Measurements from ENCODE around the gene MAML3. TPM values are rescaled to one million over a fixed set of nuclear protein-coding genes. Genes with fewer than 3 reads are reported as not detected.

The MAML3 gene
- total and polyA plus RNA-seq, 2 experiments from 2014 or later, result 1.7 to 6.5 TPM

DNA sequence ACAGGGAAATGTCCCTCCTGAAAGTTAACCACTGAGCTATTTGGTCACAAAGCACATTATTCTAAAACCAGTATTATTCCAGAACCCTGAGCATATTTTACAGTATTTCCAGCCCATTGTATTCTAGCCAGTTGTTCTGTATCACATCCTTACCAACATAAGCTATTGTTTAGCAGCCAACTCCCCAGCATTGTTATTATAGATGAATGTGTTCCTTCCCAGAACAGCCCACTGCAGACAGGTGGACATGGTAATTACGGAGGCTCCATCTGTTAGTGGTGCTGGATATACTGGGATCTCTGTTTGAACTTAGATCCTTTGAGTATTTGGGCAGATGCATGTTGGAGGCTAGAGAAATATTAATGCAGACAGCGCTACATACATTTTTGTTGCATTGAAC, 362.3 kb downstream of the MAML3 start:
- Histone ChIP-seq H3K27me3 (ENCODE audit: insufficient read depth) (no peaks in the 10 kb centered on the region), H3K79me2 (replicated peaks; ENCODE audit: insufficient read depth) (no peaks in the 10 kb centered on the region), H3K9me2 (ENCODE audit: insufficient read depth) (no peaks in the 10 kb centered on the region), H3K4me1 (ENCODE audit: insufficient read depth) (no peaks in the 10 kb centered on the region), H3F3A (replicated peaks; ENCODE audit: low read depth) (no peaks in the 10 kb centered on the region), H3K4me3 (no peak overlapping the region), H3K4me2 (no peak overlapping the region), H2AFZ (no peak overlapping the region), H3K36me3 (ENCODE audit: insufficient read depth) (no peaks in the 10 kb centered on the region), H4K20me1 (replicated peaks; ENCODE audit: insufficient read depth) (no peaks in the 10 kb centered on the region), H3K27ac (ENCODE audit: low read depth) (no peak overlapping the region)
- ATAC-seq, result no peak
- DNase-seq (ENCODE audit: low spot score), result no peak
- TF ChIP-seq JUNB (IDR thresholded peaks at IDR 0.05; ENCODE audit: unreplicated experiment) (no peak), EZH2 (IDR thresholded peaks at IDR 0.05; ENCODE audit: low read depth, unreplicated experiment) (no peak), EZH2phosphoT487 (IDR thresholded peaks at IDR 0.05; ENCODE audit: unreplicated experiment) (no peak), POLR2AphosphoS5 (IDR thresholded peaks at IDR 0.05; ENCODE audit: low read depth) (no peak), ZNF331 (CRISPR knock-in tag; IDR thresholded peaks at IDR 0.05; ENCODE audit: low read depth) (no peak), STAT1 (IDR thresholded peaks at IDR 0.05; ENCODE audit: unreplicated experiment) (no peak), ZNF114 (CRISPR knock-in tag; IDR thresholded peaks at IDR 0.05) (no peak), NANOG (IDR thresholded peaks at IDR 0.05; ENCODE audit: borderline replicate concordance) (no peak), CREB1 (CRISPR knock-in tag; IDR thresholded peaks at IDR 0.05; ENCODE audit: low read depth) (no peak)
- TF ChIP-seq, protein P1, sequence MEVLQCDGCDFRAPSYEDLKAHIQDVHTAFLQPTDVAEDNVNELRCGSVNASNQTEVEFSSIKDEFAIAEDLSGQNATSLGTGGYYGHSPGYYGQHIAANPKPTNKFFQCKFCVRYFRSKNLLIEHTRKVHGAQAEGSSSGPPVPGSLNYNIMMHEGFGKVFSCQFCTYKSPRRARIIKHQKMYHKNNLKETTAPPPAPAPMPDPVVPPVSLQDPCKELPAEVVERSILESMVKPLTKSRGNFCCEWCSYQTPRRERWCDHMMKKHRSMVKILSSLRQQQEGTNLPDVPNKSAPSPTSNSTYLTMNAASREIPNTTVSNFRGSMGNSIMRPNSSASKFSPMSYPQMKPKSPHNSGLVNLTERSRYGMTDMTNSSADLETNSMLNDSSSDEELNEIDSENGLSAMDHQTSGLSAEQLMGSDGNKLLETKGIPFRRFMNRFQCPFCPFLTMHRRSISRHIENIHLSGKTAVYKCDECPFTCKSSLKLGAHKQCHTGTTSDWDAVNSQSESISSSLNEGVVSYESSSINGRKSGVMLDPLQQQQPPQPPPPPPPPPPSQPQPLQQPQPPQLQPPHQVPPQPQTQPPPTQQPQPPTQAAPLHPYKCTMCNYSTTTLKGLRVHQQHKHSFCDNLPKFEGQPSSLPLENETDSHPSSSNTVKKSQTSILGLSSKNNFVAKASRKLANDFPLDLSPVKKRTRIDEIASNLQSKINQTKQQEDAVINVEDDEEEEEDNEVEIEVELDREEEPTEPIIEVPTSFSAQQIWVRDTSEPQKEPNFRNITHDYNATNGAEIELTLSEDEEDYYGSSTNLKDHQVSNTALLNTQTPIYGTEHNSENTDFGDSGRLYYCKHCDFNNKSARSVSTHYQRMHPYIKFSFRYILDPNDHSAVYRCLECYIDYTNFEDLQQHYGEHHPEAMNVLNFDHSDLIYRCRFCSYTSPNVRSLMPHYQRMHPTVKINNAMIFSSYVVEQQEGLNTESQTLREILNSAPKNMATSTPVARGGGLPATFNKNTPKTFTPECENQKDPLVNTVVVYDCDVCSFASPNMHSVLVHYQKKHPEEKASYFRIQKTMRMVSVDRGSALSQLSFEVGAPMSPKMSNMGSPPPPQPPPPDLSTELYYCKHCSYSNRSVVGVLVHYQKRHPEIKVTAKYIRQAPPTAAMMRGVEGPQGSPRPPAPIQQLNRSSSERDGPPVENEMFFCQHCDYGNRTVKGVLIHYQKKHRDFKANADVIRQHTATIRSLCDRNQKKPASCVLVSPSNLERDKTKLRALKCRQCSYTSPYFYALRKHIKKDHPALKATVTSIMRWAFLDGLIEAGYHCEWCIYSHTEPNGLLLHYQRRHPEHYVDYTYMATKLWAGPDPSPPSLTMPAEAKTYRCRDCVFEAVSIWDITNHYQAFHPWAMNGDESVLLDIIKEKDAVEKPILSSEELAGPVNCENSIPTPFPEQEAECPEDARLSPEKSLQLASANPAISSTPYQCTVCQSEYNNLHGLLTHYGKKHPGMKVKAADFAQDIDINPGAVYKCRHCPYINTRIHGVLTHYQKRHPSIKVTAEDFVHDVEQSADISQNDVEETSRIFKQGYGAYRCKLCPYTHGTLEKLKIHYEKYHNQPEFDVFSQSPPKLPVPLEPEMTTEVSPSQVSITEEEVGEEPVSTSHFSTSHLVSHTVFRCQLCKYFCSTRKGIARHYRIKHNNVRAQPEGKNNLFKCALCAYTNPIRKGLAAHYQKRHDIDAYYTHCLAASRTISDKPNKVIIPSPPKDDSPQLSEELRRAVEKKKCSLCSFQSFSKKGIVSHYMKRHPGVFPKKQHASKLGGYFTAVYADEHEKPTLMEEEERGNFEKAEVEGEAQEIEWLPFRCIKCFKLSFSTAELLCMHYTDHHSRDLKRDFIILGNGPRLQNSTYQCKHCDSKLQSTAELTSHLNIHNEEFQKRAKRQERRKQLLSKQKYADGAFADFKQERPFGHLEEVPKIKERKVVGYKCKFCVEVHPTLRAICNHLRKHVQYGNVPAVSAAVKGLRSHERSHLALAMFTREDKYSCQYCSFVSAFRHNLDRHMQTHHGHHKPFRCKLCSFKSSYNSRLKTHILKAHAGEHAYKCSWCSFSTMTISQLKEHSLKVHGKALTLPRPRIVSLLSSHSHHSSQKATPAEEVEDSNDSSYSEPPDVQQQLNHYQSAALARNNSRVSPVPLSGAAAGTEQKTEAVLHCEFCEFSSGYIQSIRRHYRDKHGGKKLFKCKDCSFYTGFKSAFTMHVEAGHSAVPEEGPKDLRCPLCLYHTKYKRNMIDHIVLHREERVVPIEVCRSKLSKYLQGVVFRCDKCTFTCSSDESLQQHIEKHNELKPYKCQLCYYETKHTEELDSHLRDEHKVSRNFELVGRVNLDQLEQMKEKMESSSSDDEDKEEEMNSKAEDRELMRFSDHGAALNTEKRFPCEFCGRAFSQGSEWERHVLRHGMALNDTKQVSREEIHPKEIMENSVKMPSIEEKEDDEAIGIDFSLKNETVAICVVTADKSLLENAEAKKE (CRISPR knock-in tag; IDR thresholded peaks at IDR 0.05), result no peak
- TF ChIP-seq, protein P2, sequence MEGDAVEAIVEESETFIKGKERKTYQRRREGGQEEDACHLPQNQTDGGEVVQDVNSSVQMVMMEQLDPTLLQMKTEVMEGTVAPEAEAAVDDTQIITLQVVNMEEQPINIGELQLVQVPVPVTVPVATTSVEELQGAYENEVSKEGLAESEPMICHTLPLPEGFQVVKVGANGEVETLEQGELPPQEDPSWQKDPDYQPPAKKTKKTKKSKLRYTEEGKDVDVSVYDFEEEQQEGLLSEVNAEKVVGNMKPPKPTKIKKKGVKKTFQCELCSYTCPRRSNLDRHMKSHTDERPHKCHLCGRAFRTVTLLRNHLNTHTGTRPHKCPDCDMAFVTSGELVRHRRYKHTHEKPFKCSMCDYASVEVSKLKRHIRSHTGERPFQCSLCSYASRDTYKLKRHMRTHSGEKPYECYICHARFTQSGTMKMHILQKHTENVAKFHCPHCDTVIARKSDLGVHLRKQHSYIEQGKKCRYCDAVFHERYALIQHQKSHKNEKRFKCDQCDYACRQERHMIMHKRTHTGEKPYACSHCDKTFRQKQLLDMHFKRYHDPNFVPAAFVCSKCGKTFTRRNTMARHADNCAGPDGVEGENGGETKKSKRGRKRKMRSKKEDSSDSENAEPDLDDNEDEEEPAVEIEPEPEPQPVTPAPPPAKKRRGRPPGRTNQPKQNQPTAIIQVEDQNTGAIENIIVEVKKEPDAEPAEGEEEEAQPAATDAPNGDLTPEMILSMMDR (conservative IDR thresholded peaks at IDR 0.05; ENCODE audit: low read depth in 2 of 2), result no peak
- TF ChIP-seq, protein P3, sequence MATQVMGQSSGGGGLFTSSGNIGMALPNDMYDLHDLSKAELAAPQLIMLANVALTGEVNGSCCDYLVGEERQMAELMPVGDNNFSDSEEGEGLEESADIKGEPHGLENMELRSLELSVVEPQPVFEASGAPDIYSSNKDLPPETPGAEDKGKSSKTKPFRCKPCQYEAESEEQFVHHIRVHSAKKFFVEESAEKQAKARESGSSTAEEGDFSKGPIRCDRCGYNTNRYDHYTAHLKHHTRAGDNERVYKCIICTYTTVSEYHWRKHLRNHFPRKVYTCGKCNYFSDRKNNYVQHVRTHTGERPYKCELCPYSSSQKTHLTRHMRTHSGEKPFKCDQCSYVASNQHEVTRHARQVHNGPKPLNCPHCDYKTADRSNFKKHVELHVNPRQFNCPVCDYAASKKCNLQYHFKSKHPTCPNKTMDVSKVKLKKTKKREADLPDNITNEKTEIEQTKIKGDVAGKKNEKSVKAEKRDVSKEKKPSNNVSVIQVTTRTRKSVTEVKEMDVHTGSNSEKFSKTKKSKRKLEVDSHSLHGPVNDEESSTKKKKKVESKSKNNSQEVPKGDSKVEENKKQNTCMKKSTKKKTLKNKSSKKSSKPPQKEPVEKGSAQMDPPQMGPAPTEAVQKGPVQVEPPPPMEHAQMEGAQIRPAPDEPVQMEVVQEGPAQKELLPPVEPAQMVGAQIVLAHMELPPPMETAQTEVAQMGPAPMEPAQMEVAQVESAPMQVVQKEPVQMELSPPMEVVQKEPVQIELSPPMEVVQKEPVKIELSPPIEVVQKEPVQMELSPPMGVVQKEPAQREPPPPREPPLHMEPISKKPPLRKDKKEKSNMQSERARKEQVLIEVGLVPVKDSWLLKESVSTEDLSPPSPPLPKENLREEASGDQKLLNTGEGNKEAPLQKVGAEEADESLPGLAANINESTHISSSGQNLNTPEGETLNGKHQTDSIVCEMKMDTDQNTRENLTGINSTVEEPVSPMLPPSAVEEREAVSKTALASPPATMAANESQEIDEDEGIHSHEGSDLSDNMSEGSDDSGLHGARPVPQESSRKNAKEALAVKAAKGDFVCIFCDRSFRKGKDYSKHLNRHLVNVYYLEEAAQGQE (IDR thresholded peaks at IDR 0.05; ENCODE audit: unreplicated experiment), result no peak
- TF ChIP-seq, protein P4, sequence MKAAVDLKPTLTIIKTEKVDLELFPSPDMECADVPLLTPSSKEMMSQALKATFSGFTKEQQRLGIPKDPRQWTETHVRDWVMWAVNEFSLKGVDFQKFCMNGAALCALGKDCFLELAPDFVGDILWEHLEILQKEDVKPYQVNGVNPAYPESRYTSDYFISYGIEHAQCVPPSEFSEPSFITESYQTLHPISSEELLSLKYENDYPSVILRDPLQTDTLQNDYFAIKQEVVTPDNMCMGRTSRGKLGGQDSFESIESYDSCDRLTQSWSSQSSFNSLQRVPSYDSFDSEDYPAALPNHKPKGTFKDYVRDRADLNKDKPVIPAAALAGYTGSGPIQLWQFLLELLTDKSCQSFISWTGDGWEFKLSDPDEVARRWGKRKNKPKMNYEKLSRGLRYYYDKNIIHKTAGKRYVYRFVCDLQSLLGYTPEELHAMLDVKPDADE (IDR thresholded peaks at IDR 0.05), result no peak
- H3K4me1 Mint-ChIP-seq, result peaks cover 4% of the 10 kb centered on the region
- H3K27me3 Mint-ChIP-seq (ENCODE audit: insufficient read depth, low read depth, poor library complexity), result peaks cover 4% of the 10 kb centered on the region
- H3K36me3 Mint-ChIP-seq (ENCODE audit: low read depth), result no peaks in the 10 kb centered on the region
- no peak overlapping the region for H3K4me3 Mint-ChIP-seq
- no peaks in the 10 kb centered on the region; the same call in 2 of the 3 replicates for H3K9me3 Mint-ChIP-seq
- H3K27ac Mint-ChIP-seq, result no peak overlapping the region
